ENCODE measurements around the gene RAE1. TPM values are rescaled to one million over a fixed set of nuclear protein-coding genes. Genes with fewer than 3 reads are reported as not detected.
A peak's percentile ranks its signal among the peaks of the same experiment; 100 is the strongest.

The RAE1 gene
- total RNA-seq, 1 experiment from 2014 or later = 46.3 TPM

DNA sequence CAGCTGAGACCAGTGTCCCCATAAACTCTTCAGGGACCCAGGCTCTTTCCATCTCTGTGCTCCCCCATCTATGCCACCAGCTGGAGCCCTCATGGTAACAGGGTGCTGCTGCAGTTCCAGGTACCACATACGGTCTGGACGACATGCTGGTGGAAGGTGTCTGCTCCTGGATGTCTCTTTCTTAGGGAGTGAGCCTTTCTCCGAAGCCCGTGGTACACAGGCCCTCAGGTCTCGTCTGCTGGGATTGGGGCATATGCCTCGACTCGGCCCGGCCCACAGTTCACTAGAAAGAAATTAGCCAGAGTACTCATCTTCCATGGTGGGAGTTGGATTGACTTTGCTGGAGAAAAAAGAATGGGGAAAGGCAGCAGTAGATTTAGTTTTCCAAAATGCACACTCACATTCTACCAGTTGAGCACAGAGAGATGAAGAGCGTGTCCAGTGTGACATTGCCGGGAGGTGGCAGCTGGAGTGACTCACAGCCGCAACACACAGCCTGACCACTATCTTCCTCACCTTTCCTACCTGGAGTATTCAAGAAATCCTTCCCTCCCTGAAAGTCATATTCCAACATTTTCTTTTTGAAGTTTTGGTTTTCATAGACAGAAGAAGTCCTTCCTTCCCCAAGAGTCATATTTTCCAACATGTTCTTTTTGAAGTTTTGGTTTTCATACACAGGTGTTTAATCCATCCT is 40.1 kb upstream of the RAE1 start:
- intact Hi-C loops (cut with micrococcal nuclease) = no loop called here
- H3K4me2 ChIP-seq (ENCODE audit: low read length) = no peak overlapping the region
- no peaks in the 10 kb centered on the region for H3K79me2 ChIP-seq (ENCODE audit: insufficient read depth, low read length)
- BruUV-seq (replicated peaks) = no TSS peak
- DNase-seq (ENCODE audit: low read depth, low spot score) (no peak), ATAC-seq (peak; percentile 84; the same call in 1 of the 2 replicates)
- TF ChIP-seq RAD21 (IDR thresholded peaks at IDR 0.05; ENCODE audit: low read depth) (0 out of 2 replicates have a peak, but pooled peaks have one; percentile 9), EGR1 (IDR thresholded peaks at IDR 0.05; ENCODE audit: low read depth) (no peak), POLR2AphosphoS5 (IDR thresholded peaks at IDR 0.05; ENCODE audit: low read depth, low read length) (no peak), SIN3A (IDR thresholded peaks at IDR 0.05; ENCODE audit: low read depth) (no peak)
- TF ChIP-seq, protein P1, sequence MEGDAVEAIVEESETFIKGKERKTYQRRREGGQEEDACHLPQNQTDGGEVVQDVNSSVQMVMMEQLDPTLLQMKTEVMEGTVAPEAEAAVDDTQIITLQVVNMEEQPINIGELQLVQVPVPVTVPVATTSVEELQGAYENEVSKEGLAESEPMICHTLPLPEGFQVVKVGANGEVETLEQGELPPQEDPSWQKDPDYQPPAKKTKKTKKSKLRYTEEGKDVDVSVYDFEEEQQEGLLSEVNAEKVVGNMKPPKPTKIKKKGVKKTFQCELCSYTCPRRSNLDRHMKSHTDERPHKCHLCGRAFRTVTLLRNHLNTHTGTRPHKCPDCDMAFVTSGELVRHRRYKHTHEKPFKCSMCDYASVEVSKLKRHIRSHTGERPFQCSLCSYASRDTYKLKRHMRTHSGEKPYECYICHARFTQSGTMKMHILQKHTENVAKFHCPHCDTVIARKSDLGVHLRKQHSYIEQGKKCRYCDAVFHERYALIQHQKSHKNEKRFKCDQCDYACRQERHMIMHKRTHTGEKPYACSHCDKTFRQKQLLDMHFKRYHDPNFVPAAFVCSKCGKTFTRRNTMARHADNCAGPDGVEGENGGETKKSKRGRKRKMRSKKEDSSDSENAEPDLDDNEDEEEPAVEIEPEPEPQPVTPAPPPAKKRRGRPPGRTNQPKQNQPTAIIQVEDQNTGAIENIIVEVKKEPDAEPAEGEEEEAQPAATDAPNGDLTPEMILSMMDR (IDR thresholded peaks at IDR 0.05 in 2 of 3, conservative IDR thresholded peaks at IDR 0.05 in 1 of 3; ENCODE audit: borderline replicate concordance in 1 of 3, insufficient read depth in 1 of 3, low read depth in 2 of 3, low read length in 2 of 3) = peak in 2 of 3 experiments; percentile 28 to 34; a peak in 2 of 6 replicates
- TF ChIP-seq, protein P2, sequence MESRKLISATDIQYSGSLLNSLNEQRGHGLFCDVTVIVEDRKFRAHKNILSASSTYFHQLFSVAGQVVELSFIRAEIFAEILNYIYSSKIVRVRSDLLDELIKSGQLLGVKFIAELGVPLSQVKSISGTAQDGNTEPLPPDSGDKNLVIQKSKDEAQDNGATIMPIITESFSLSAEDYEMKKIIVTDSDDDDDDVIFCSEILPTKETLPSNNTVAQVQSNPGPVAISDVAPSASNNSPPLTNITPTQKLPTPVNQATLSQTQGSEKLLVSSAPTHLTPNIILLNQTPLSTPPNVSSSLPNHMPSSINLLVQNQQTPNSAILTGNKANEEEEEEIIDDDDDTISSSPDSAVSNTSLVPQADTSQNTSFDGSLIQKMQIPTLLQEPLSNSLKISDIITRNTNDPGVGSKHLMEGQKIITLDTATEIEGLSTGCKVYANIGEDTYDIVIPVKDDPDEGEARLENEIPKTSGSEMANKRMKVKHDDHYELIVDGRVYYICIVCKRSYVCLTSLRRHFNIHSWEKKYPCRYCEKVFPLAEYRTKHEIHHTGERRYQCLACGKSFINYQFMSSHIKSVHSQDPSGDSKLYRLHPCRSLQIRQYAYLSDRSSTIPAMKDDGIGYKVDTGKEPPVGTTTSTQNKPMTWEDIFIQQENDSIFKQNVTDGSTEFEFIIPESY (IDR thresholded peaks at IDR 0.05; ENCODE audit: extremely low read depth, insufficient replicate concordance, low read length) = no peak
- H4K20me1 ChIP-seq (ENCODE audit: insufficient read depth) = no peaks in the 10 kb centered on the region
- H3K9me3 ChIP-seq (ENCODE audit: control insufficient read depth in 1 of 2, insufficient read depth in 1 of 2, low read depth in 1 of 2, low read length in 2 of 2) = no peaks in the 10 kb centered on the region
- H3K9me2 ChIP-seq (ENCODE audit: insufficient read depth) = no peaks in the 10 kb centered on the region
- no peak overlapping the region for H2AFZ ChIP-seq (ENCODE audit: low read depth, low read length, poor library complexity, severe bottlenecking)
- H3K27me3 ChIP-seq (ENCODE audit: insufficient read depth, low read length) = peaks cover 28% of the 10 kb centered on the region; the same call in 1 of the 2 replicates
- ChIA-PET RAD21 (ENCODE audit: low non-redundant PET in 1 of 2, low total read pairs in 2 of 2, uncharacterized antibody in 2 of 2, unreplicated experiment in 2 of 2) (no interaction called here), CTCF (interaction anchor here (2.4 kb wide), 1 partner anchor 21 kb away, joined by 10 read pairs; no protein-coding TSS in a partner anchor), POLR2A (no interaction called here)
- H3K4me1 ChIP-seq (ENCODE audit: control insufficient read depth in 1 of 2, insufficient read depth in 2 of 2, low read length in 2 of 2) = no peaks in the 10 kb centered on the region
- no peak overlapping the region for H3K27ac ChIP-seq (ENCODE audit: low read depth, low read length)
- H3K9ac ChIP-seq (ENCODE audit: low read length) = no peak overlapping the region
- no peaks in the 10 kb centered on the region for H3K36me3 ChIP-seq (ENCODE audit: control insufficient read depth in 1 of 2, insufficient read depth in 2 of 2, low read length in 2 of 2)
- no peak overlapping the region for H3K4me3 ChIP-seq (replicated peaks in 1 of 2; ENCODE audit: low read depth in 1 of 2, low read length in 2 of 2)

Data from HCT116 (cell line).